HEK293 (cell line): ENCODE data around the gene LACTBL1.

ENCODE experiments used
- ZFHX2 ChIP-seq: fragments of 450-650 bp; formaldehyde crosslinking; conservative IDR thresholded peaks from 2 replicates; pipeline ENCODE4 v1.5.1; 2016; ENCODE audit warnings: missing biosample characterization, missing genetic modification characterization
- ZNF416 ChIP-seq: fragments of 450-650 bp; formaldehyde crosslinking; IDR thresholded peaks from 2 replicates; pipeline ENCODE4 v1.5.1; 2016; ENCODE audit warnings: missing biosample characterization, missing genetic modification characterization
- TF ChIP-seq, protein P1 (sequence below): fragments of 450-650 bp; formaldehyde crosslinking; IDR thresholded peaks from 2 replicates; pipeline ENCODE4 v1.5.1; 2016; ENCODE audit warnings: missing biosample characterization, missing genetic modification characterization
- TF ChIP-seq, protein P2 (sequence below): fragments of 450-650 bp; formaldehyde crosslinking; IDR thresholded peaks from 2 replicates; pipeline ENCODE4 v1.5.1; 2017; ENCODE audit warnings: missing biosample characterization, missing genetic modification characterization

DNA sequence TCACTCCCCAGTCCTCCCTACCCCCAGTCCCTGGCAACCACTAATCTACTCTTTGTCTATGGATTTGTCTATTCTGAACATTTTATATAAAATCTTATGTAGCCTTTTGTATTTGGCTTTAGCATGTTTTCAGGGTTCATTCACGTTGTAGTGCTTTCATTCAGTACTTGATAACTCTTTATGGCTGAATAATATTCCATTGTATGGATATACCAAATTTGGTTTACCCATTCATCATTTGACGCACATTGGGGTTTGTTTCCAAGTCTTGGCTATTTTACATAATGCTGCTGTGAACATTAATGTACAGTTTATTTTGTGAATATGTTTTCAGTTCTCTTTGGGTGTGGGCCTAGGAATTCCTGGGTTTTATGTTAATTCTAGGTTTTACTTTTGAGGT lies 49.2 kb upstream of the LACTBL1 start:
- TF ChIP-seq, protein P1, sequence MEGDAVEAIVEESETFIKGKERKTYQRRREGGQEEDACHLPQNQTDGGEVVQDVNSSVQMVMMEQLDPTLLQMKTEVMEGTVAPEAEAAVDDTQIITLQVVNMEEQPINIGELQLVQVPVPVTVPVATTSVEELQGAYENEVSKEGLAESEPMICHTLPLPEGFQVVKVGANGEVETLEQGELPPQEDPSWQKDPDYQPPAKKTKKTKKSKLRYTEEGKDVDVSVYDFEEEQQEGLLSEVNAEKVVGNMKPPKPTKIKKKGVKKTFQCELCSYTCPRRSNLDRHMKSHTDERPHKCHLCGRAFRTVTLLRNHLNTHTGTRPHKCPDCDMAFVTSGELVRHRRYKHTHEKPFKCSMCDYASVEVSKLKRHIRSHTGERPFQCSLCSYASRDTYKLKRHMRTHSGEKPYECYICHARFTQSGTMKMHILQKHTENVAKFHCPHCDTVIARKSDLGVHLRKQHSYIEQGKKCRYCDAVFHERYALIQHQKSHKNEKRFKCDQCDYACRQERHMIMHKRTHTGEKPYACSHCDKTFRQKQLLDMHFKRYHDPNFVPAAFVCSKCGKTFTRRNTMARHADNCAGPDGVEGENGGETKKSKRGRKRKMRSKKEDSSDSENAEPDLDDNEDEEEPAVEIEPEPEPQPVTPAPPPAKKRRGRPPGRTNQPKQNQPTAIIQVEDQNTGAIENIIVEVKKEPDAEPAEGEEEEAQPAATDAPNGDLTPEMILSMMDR: no peak
- TF ChIP-seq ZFHX2 (no peak), ZNF416 (tag by site-specific recombination) (no peak)
- TF ChIP-seq, protein P2, sequence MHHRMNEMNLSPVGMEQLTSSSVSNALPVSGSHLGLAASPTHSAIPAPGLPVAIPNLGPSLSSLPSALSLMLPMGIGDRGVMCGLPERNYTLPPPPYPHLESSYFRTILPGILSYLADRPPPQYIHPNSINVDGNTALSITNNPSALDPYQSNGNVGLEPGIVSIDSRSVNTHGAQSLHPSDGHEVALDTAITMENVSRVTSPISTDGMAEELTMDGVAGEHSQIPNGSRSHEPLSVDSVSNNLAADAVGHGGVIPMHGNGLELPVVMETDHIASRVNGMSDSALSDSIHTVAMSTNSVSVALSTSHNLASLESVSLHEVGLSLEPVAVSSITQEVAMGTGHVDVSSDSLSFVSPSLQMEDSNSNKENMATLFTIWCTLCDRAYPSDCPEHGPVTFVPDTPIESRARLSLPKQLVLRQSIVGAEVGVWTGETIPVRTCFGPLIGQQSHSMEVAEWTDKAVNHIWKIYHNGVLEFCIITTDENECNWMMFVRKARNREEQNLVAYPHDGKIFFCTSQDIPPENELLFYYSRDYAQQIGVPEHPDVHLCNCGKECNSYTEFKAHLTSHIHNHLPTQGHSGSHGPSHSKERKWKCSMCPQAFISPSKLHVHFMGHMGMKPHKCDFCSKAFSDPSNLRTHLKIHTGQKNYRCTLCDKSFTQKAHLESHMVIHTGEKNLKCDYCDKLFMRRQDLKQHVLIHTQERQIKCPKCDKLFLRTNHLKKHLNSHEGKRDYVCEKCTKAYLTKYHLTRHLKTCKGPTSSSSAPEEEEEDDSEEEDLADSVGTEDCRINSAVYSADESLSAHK (tag by site-specific recombination): no peak
